ENCODE results near the gene EBPL.

GRCh38 chr13:49638030-49638743 is 53.1 kb downstream of the EBPL start:
- no peak for TF ChIP-seq CTCF (conservative IDR thresholded peaks at IDR 0.05; ENCODE audit: low read depth, low read length)
- no peak for TF ChIP-seq RAD21 (IDR thresholded peaks at IDR 0.05; ENCODE audit: low read length)
- TF ChIP-seq ELK1 (IDR thresholded peaks at IDR 0.05; ENCODE audit: borderline replicate concordance, low read depth, low read length), result no peak
- TF ChIP-seq POLR2A (IDR thresholded peaks at IDR 0.05; ENCODE audit: low read depth, low read length), result no peak
- TF ChIP-seq MXI1 (IDR thresholded peaks at IDR 0.05; ENCODE audit: borderline replicate concordance, low read depth, low read length), result no peak
- TF ChIP-seq BHLHE40 (IDR thresholded peaks at IDR 0.05; ENCODE audit: low read depth, low read length), result no peak
